ENCODE results near the gene TTC32. TPM values are rescaled to one million over a fixed set of nuclear protein-coding genes. Genes with fewer than 3 reads are reported as not detected.

Gene TTC32
- total and polyA plus RNA-seq, 2 experiments from 2014 or later = 4.6 to 17.0 TPM

- TF ChIP-seq CTCF (conservative IDR thresholded peaks at IDR 0.05; ENCODE audit: low read depth in 2 of 2) (no peak), NANOG (IDR thresholded peaks at IDR 0.05; ENCODE audit: borderline replicate concordance) (no peak), JUNB (IDR thresholded peaks at IDR 0.05; ENCODE audit: unreplicated experiment) (no peak), EZH2phosphoT487 (IDR thresholded peaks at IDR 0.05; ENCODE audit: unreplicated experiment) (no peak), CREB1 (CRISPR knock-in tag; IDR thresholded peaks at IDR 0.05; ENCODE audit: low read depth) (no peak)
- TF ChIP-seq, protein P1, sequence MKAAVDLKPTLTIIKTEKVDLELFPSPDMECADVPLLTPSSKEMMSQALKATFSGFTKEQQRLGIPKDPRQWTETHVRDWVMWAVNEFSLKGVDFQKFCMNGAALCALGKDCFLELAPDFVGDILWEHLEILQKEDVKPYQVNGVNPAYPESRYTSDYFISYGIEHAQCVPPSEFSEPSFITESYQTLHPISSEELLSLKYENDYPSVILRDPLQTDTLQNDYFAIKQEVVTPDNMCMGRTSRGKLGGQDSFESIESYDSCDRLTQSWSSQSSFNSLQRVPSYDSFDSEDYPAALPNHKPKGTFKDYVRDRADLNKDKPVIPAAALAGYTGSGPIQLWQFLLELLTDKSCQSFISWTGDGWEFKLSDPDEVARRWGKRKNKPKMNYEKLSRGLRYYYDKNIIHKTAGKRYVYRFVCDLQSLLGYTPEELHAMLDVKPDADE (IDR thresholded peaks at IDR 0.05) = no peak
These were observed 15.5 kb downstream of the TTC32 start (continued) for GRCh38 chr2:19886261-19886660.

DNA sequence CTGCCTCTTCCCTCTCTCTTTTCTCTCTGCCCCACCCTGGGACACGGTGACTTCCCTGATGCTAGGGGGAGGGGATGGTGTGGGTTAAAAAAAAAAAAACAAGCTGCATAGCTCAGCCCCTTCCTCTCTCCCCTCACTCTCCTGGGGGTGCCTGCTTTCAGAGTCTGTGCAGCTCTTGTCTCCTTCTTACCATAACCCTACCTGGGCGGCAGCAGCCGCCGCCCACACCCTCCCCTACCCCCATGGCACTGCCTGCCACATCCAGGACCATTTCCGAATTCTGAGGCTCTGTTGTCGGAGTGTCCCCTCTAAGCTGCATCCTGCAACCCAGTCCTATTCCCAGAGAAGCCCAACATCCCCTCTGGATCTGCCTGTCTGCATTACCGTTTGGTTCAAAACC is 16.0 kb downstream of the TTC32 start:
- H3K27ac Mint-ChIP-seq = no peak overlapping the region
- Histone ChIP-seq H3K4me1 (ENCODE audit: insufficient read depth) (no peaks in the 10 kb centered on the region), H4K20me1 (replicated peaks; ENCODE audit: insufficient read depth) (no peaks in the 10 kb centered on the region), H2AFZ (no peak overlapping the region), H3K4me2 (no peak overlapping the region), H3K27me3 (ENCODE audit: insufficient read depth) (no peaks in the 10 kb centered on the region), H3K27ac (ENCODE audit: low read depth) (no peak overlapping the region), H3K4me3 (no peak overlapping the region), H3K36me3 (ENCODE audit: insufficient read depth) (no peaks in the 10 kb centered on the region), H3K79me2 (replicated peaks; ENCODE audit: insufficient read depth) (no peaks in the 10 kb centered on the region), H3K9me2 (ENCODE audit: insufficient read depth) (peaks cover 21% of the 10 kb centered on the region), H3F3A (replicated peaks; ENCODE audit: low read depth) (no peaks in the 10 kb centered on the region)
- no peak overlapping the region for H3K4me3 Mint-ChIP-seq
- H3K27me3 Mint-ChIP-seq (ENCODE audit: insufficient read depth, low read depth, poor library complexity) = peaks cover 2% of the 10 kb centered on the region
- H3K36me3 Mint-ChIP-seq (ENCODE audit: low read depth) = no peaks in the 10 kb centered on the region
- H3K9me3 Mint-ChIP-seq = no peaks in the 10 kb centered on the region
- DNase-seq (ENCODE audit: low spot score) (no peak), ATAC-seq (no peak)
- H3K4me1 Mint-ChIP-seq = peaks cover 6% of the 10 kb centered on the region
- TF ChIP-seq, protein P1 (IDR thresholded peaks at IDR 0.05) = no peak
- TF ChIP-seq ZNF462 (CRISPR knock-in tag; IDR thresholded peaks at IDR 0.05) (no peak), EZH2phosphoT487 (IDR thresholded peaks at IDR 0.05; ENCODE audit: unreplicated experiment) (no peak), CTCF (conservative IDR thresholded peaks at IDR 0.05; ENCODE audit: low read depth in 2 of 2) (no peak), NANOG (IDR thresholded peaks at IDR 0.05; ENCODE audit: borderline replicate concordance) (no peak), ZNF114 (CRISPR knock-in tag; IDR thresholded peaks at IDR 0.05) (no peak), POLR2AphosphoS5 (IDR thresholded peaks at IDR 0.05; ENCODE audit: low read depth) (no peak)
